Measurements from ENCODE around the gene CEP128.

DNA sequence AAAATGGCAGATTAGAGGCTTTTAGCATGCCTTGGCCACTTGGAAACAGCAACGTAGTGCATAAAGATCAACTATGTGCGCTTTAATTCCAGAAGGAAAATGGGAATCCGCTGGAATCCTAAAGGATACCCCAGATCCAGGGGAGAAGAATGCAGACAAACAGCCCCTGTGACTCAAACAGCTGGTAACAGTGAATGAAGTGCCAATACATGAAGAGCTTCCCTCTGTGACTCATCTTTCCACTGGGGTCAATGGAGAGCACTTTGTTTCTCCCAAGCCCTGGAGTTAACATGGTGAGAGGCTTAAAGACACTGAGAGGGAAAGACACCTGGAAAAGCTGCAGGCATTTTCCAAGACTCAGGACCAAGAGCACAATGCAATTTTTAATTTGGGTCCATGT is 263.1 kb downstream of the CEP128 start:
- TF ChIP-seq ZNF317 (CRISPR knock-in tag; IDR thresholded peaks at IDR 0.05; ENCODE audit: borderline replicate concordance, low read depth) (no peak), NR3C1 (CRISPR knock-in tag; conservative IDR thresholded peaks at IDR 0.05; ENCODE audit: low read depth) (no peak)
- TF ChIP-seq, protein P1, sequence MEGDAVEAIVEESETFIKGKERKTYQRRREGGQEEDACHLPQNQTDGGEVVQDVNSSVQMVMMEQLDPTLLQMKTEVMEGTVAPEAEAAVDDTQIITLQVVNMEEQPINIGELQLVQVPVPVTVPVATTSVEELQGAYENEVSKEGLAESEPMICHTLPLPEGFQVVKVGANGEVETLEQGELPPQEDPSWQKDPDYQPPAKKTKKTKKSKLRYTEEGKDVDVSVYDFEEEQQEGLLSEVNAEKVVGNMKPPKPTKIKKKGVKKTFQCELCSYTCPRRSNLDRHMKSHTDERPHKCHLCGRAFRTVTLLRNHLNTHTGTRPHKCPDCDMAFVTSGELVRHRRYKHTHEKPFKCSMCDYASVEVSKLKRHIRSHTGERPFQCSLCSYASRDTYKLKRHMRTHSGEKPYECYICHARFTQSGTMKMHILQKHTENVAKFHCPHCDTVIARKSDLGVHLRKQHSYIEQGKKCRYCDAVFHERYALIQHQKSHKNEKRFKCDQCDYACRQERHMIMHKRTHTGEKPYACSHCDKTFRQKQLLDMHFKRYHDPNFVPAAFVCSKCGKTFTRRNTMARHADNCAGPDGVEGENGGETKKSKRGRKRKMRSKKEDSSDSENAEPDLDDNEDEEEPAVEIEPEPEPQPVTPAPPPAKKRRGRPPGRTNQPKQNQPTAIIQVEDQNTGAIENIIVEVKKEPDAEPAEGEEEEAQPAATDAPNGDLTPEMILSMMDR (IDR thresholded peaks at IDR 0.05): no peak
- TF ChIP-seq, protein P2, sequence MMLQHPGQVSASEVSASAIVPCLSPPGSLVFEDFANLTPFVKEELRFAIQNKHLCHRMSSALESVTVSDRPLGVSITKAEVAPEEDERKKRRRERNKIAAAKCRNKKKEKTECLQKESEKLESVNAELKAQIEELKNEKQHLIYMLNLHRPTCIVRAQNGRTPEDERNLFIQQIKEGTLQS (CRISPR knock-in tag; conservative IDR thresholded peaks at IDR 0.05): no peak

All from WTC11 (cell line).